Measurements from ENCODE around the gene LETMD1. TPM values are rescaled to one million over a fixed set of nuclear protein-coding genes. Genes with fewer than 3 reads are reported as not detected.

LETMD1 gene
- total RNA-seq, 1 donor from 2014 or later = 37.1 TPM

GRCh38 chr12:51086933-51087332, 38.8 kb downstream of the LETMD1 start:
- H3K4me3 Mint-ChIP-seq (ENCODE audit: unreplicated experiment) = no peak overlapping the region
- peaks cover 3% of the 10 kb centered on the region for H3K4me1 Mint-ChIP-seq (ENCODE audit: low read depth, unreplicated experiment)
- H3K27ac Mint-ChIP-seq (ENCODE audit: unreplicated experiment) = no peak overlapping the region
- no peak for DNase-seq
- H3K9me3 Mint-ChIP-seq (ENCODE audit: unreplicated experiment) = no peaks in the 10 kb centered on the region
- H3K36me3 Mint-ChIP-seq (ENCODE audit: unreplicated experiment) = no peaks in the 10 kb centered on the region
- H3K27me3 Mint-ChIP-seq (ENCODE audit: unreplicated experiment) = peaks cover 3% of the 10 kb centered on the region
- TF ChIP-seq CTCF (IDR thresholded peaks at IDR 0.05; ENCODE audit: partially characterized antibody, unreplicated experiment) = no peak

- no peaks in the 10 kb centered on the region for H3K36me3 Mint-ChIP-seq (ENCODE audit: unreplicated experiment)
- no peaks in the 10 kb centered on the region for H3K9me3 Mint-ChIP-seq (ENCODE audit: unreplicated experiment)
- peaks cover under 1% of the 10 kb centered on the region for H3K27me3 Mint-ChIP-seq (ENCODE audit: unreplicated experiment)
- no peak for DNase-seq
- no peak overlapping the region for H3K4me3 Mint-ChIP-seq (ENCODE audit: unreplicated experiment)
- no peak overlapping the region for H3K27ac Mint-ChIP-seq (ENCODE audit: unreplicated experiment)
- H3K4me1 Mint-ChIP-seq (ENCODE audit: low read depth, unreplicated experiment) = no peaks in the 10 kb centered on the region
- no peak for TF ChIP-seq CTCF (IDR thresholded peaks at IDR 0.05; ENCODE audit: partially characterized antibody, unreplicated experiment)
Measured at GRCh38 chr12:51087818-51088217, 39.7 kb downstream of the LETMD1 start.

GRCh38 chr12:51090705-51091229, 42.6 kb downstream of the LETMD1 start:
- no peak for DNase-seq
- no peak overlapping the region for H3K27ac Mint-ChIP-seq (ENCODE audit: unreplicated experiment)
- H3K4me1 Mint-ChIP-seq (ENCODE audit: low read depth, unreplicated experiment) = no peaks in the 10 kb centered on the region
- H3K9me3 Mint-ChIP-seq (ENCODE audit: unreplicated experiment) = no peaks in the 10 kb centered on the region
- no peak overlapping the region for H3K4me3 Mint-ChIP-seq (ENCODE audit: unreplicated experiment)
- no peaks in the 10 kb centered on the region for H3K27me3 Mint-ChIP-seq (ENCODE audit: unreplicated experiment)
- TF ChIP-seq CTCF (IDR thresholded peaks at IDR 0.05; ENCODE audit: partially characterized antibody, unreplicated experiment) = no peak
- H3K36me3 Mint-ChIP-seq (ENCODE audit: unreplicated experiment) = no peaks in the 10 kb centered on the region

GRCh38 chr12:51098611-51099010, 50.5 kb downstream of the LETMD1 start:
- Mint-ChIP-seq H3K27me3 (ENCODE audit: unreplicated experiment) (no peaks in the 10 kb centered on the region), H3K4me1 (ENCODE audit: low read depth, unreplicated experiment) (no peaks in the 10 kb centered on the region), H3K9me3 (ENCODE audit: unreplicated experiment) (peaks cover 1% of the 10 kb centered on the region), H3K36me3 (ENCODE audit: unreplicated experiment) (no peaks in the 10 kb centered on the region), H3K27ac (ENCODE audit: unreplicated experiment) (no peak overlapping the region), H3K4me3 (ENCODE audit: unreplicated experiment) (no peak overlapping the region)
- no peak for TF ChIP-seq CTCF (IDR thresholded peaks at IDR 0.05; ENCODE audit: partially characterized antibody, unreplicated experiment)
- DNase-seq = no peak

- H3K27me3 Mint-ChIP-seq (ENCODE audit: unreplicated experiment) = peaks cover 2% of the 10 kb centered on the region
- no peak overlapping the region for H3K4me3 Mint-ChIP-seq (ENCODE audit: unreplicated experiment)
- no peak for TF ChIP-seq CTCF (IDR thresholded peaks at IDR 0.05; ENCODE audit: partially characterized antibody, unreplicated experiment)
- peaks cover 1% of the 10 kb centered on the region for H3K9me3 Mint-ChIP-seq (ENCODE audit: unreplicated experiment)
- no peak for DNase-seq
- no peaks in the 10 kb centered on the region for H3K4me1 Mint-ChIP-seq (ENCODE audit: low read depth, unreplicated experiment)
- H3K36me3 Mint-ChIP-seq (ENCODE audit: unreplicated experiment) = no peaks in the 10 kb centered on the region
- no peak overlapping the region for H3K27ac Mint-ChIP-seq (ENCODE audit: unreplicated experiment)
Measured at GRCh38 chr12:51103977-51104376, 55.9 kb downstream of the LETMD1 start.
